Kidney capillary endothelial cell (primary cell): ENCODE results near the gene CLCN7.
"Not testable (repeated sequence)": the region's sequence is repeated elsewhere in the genome, so short reads cannot be mapped to it uniquely, and the experiment has no call there.

Experiments used
- DNase-seq: peaks from one replicate; pipeline ENCODE4 v3.0.0-alpha.2; 2018; ENCODE audit warnings: low spot score

The CLCN7 gene

GRCh38 chr16:1445518-1446203 is 29.2 kb downstream of the CLCN7 start:
- no peak for DNase-seq

GRCh38 chr16:1444730-1445517 is 29.9 kb downstream of the CLCN7 start:
- DNase-seq, result no peak

GRCh38 chr16:1443980-1444729 is 30.7 kb downstream of the CLCN7 start, which contains the start of gene CCDC154:
Gene CCDC154, minus strand, starts transcription at chr16:1444556. Its CDS starts 234 bp downstream, at chr16:1444322.
- no peak for DNase-seq

- DNase-seq, result no peak
Measured at GRCh38 chr16:1443403-1443973, 31.3 kb downstream of the CLCN7 start.

GRCh38 chr16:1442697-1443096 is 32.1 kb downstream of the CLCN7 start:
- DNase-seq, result no peak

- no peak for DNase-seq
Measured at GRCh38 chr16:1441391-1441829, 33.4 kb downstream of the CLCN7 start.

- DNase-seq, result not testable (repeated sequence)
Measured at GRCh38 chr16:1439699-1440074, 35.1 kb downstream of the CLCN7 start.

- no peak for DNase-seq
Measured at GRCh38 chr16:1439058-1439698, 35.6 kb downstream of the CLCN7 start.

- no peak for DNase-seq
Measured at GRCh38 chr16:1438229-1439057, 36.4 kb downstream of the CLCN7 start.

- DNase-seq, result no peak
Measured at GRCh38 chr16:1437606-1438005, 37.2 kb downstream of the CLCN7 start.

- no peak for DNase-seq
Measured at GRCh38 chr16:1436731-1437355, 38.0 kb downstream of the CLCN7 start.

- DNase-seq, result no peak
Measured at GRCh38 chr16:1435921-1436697, 38.7 kb downstream of the CLCN7 start.

GRCh38 chr16:1434644-1435592 is 39.9 kb downstream of the CLCN7 start:
- DNase-seq, result no peak

- no peak for DNase-seq
Measured at GRCh38 chr16:1433756-1434155, 41.1 kb downstream of the CLCN7 start.

GRCh38 chr16:1433263-1433560 is 41.6 kb downstream of the CLCN7 start:
- no peak for DNase-seq

- no peak for DNase-seq
Measured at GRCh38 chr16:1432388-1433262, 42.2 kb downstream of the CLCN7 start.

- no peak for DNase-seq
Measured at GRCh38 chr16:1431497-1432270, 43.1 kb downstream of the CLCN7 start.
